Dermis microvascular lymphatic vessel endothelial cell (primary cell): ENCODE measurements around the gene SAMD4A. TPM values are rescaled to one million over a fixed set of nuclear protein-coding genes. Genes with fewer than 3 reads are reported as not detected.

ENCODE experiments used
- DNase-seq, 2 donors: peaks; one replicate each; pipeline versions ENCODE4 v3.0.0 to v3.0.0-alpha.2; 2010; ENCODE audit warnings: low read depth in 2 of 2
- total RNA-seq: library from RNA; depleted of rRNA; stranded (reverse); fragments of >200 nt; gene quantifications from 2 replicates; pipeline ENCODE4 v1.2.1, GENCODE V29; 2014

SAMD4A gene
- total RNA-seq, 1 donor from 2014 or later = 20.8 TPM

DNA sequence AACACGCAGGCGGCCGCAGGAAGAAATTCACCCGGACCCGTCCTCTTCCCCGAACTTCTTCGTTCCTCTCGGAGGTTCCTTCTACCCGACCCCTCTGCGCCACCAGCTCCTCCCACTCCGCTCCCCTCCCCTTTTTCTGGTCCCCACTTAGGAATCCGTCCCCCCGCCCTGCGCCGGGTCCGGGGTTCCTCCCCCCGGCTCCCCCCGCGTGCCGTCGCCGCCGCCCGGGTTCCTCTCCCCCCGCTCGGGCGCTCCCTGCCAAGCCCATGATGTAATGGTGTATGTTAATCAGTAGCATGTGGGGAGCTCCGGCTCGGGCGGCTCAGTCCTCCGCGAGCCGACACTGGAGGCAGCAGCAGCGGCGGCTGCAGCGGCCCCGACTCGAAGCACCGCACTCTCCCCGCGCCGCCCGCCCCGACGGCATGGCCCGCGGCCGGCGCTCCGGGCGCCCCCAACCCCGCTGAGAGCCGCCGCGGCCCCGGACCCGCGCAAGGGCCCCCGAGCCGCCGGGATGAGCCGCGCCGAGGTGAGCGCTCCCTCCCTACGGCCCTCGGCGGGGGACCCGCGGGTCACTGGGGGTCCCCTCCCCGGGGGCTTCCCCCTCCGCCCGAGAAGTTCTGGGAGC is 1.0 kb upstream of the SAMD4A start:
- peak; percentile 76 to 92 for DNase-seq

DNA sequence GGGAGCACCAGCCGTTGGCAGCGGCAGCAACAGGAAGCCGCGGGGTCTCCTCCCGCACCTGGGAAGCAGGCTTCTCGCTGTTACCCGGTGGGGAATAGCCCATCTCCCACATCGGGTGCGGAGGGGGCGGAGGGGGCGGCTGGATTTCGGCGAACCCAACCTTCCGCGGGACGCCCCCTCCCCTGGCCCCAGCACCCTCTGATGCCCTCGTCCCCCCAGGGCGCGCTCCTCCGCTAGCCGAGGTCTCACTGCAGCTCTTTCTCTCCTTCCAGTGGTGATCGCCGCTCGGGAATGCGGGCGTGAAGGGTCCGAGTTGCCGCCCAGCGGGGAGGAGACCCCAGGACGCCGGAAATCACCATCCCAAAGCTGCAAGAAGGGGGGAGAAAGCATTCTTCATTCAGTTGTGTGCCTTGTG is 303 bp downstream of the SAMD4A start:
- DNase-seq = peak in 1 of 2 donors; percentile 19

- DNase-seq = peak in 1 of 2 donors; percentile 50
Measured at GRCh38 chr14:54567639-54568561, 972 bp downstream of the SAMD4A start.

DNA sequence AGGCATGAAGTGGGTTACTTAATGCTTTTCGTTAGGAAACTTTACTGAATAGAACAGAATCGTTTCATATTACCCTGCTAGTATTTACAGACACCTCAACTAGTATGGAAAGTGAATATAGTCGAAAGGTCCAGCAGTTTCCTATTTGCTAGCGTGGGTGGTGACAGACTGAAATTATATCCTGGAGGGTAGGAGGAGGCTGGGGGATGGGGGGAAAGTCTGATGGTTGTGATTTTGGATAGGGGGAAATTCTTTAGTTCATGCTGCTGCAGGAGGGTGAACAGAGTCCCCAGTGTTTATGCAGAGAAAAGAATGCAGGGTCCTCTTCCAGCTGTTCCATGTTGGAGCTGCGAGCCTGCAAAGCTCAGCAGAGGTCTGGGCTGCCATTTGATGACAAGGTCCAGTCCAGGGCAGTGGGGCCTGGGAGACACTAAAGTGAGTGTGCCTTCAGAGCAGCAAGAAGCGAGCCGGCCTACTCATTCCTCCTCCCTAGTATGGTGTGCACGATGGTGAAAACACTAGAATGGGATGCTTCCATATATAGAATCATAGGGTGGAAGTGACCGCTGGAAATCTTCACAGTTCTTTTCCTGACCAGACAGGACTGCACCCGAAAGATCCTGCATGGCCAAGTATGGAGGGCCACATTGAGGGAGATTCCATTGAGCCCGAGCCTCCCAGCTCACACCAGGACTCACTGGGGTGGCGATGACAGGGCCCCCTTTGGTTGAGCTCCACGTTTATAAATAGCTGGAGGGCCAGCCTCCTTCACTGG is 2.1 kb downstream of the SAMD4A start:
- peak in 1 of 2 donors; percentile 46 for DNase-seq

- DNase-seq = no peak
Measured at GRCh38 chr14:54570047-54570446, 3.1 kb downstream of the SAMD4A start.

GRCh38 chr14:54570631-54571415 is 3.9 kb downstream of the SAMD4A start:
- peak in 1 of 2 donors; percentile 73 for DNase-seq

DNA sequence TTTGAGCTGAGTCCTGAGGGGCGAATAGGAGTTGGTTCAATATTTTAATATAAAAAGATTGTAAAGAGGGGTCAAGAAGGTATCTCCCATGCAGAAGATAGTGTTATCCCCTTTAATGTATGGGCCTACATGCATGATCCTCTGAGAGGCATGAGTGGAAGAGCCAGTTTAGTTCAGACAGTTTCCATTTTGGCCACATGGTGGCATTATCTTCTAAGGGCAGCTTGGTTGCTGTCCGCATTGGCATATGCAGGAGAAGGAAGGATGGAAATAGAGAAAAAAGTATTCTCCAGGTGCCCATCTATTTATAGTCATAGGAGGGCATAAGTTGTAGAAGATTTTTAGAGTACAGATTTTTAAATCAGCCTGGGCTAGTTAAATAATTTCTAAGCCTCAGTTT is 5.4 kb downstream of the SAMD4A start:
- DNase-seq = peak in 1 of 2 donors; percentile 57

DNA sequence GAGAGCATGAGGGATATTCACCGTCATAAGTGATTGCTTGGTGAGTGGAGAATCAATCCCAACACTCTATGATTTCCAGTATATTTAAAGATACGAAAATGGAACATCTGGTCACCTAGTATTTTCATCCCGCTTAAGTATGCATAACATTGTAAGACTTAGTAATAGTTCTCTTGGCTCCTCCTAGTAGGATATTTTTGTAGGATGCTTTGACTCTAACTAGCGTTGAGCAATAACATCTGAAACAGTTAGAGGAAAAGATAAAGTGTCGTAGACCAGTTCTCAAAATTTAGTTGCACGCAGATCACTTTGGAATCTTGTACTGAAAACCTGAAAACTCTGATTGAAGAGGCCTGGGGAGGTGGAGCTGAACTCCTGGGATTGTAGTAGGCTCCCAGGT is 7.6 kb downstream of the SAMD4A start:
- DNase-seq = no peak

DNA sequence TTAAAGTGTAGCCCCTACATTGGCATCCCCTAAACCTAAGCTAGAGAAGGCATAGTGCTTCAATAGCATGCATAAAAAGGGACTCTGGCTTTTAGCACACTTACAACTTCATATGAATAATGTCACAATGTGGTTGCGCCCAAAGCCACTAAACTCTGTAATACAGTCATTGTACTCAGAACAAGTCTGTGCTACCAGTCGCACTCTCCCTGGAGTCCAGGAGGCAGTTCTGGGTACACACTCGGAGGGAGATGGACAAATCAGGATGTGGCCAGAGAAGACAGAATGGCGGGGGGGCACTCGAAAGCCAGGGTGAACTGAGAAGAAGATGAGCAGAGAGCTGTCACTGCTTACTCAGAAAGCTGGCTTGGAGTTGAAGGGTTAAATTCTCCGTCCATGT is 10.6 kb downstream of the SAMD4A start:
- no peak for DNase-seq

- peak; percentile 53 to 72 for DNase-seq
Measured at GRCh38 chr14:54577977-54578376, 11.0 kb downstream of the SAMD4A start.

- DNase-seq = peak in 1 of 2 donors; percentile 28
Measured at GRCh38 chr14:54579621-54580020, 12.7 kb downstream of the SAMD4A start.

DNA sequence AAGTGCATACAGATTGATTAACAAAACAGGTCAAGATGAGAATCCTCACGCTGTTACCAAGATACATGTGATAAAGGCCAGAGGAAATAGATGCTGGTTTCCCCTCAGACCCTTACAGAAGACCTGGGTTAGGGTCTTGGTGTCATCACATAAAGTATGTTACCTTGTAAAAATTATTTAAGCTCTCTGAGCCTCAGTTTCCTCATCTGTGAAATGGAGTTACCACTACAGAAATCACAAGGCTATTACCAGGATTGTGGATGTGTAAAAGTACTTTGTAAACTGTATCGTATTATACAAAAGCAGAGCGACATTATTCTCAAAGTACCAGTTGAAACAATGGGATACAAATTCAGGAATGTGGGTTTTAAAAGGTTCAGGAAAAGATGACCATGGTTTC is 14.0 kb downstream of the SAMD4A start:
- no peak for DNase-seq

- no peak for DNase-seq
Measured at GRCh38 chr14:54582334-54582733, 15.4 kb downstream of the SAMD4A start.

DNA sequence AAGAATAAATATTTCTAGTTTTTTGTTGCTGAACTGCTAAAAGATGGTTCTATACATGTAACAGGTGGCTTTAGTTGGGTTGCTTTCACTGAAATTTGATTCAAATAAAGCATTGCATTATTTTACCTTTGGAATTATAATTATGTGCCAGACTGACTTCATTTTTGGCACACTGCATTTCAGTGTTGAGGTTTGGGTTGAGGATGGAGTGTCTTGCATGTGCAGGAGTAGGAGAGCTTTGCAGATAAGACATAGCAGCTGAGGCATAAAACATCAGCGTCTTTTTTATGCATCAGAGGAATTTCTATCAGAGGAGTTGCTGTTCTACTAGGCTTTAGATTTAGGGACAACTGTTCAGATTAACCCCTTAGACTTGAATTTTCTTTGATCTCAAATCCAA is 17.2 kb downstream of the SAMD4A start:
- no peak for DNase-seq

DNA sequence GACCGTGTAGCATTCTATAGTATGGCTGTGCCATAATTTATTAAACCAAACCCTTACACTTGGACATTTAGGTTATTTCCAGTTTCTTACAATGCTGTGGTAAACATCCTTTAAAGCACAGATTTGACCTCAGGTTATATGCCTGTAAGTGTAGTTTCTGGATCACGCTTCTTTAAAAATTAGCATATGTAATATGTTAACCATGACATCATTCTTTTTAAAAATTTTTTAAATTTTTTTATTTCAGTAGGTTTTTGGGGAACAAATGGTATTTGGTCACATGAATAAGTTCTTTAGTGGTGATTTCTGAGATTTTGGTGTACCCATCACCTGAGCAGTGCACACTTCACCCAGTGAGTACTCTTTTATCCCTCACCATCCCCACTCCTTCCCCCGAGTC is 18.3 kb downstream of the SAMD4A start:
- no peak for DNase-seq

GRCh38 chr14:54589076-54589475 is 22.1 kb downstream of the SAMD4A start:
- no peak for DNase-seq

DNA sequence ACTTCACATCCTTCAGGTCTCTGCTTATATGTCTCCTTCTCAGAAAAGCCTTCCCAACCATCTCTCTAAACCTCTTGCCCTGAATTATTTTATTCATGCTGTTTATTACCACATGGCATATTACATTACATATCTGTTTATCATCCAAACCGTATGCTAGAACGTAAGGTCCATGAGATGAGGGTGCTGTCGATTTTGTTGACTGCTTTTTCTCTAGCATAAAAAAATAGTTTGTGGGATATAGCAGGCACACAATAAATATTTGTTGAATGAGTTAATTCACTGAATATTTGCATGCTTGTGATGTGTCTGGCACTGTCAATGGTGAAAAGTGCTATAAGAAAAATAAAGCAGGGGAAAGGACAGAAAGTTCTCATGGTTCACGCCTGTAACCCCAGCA is 22.9 kb downstream of the SAMD4A start:
- DNase-seq = no peak

DNA sequence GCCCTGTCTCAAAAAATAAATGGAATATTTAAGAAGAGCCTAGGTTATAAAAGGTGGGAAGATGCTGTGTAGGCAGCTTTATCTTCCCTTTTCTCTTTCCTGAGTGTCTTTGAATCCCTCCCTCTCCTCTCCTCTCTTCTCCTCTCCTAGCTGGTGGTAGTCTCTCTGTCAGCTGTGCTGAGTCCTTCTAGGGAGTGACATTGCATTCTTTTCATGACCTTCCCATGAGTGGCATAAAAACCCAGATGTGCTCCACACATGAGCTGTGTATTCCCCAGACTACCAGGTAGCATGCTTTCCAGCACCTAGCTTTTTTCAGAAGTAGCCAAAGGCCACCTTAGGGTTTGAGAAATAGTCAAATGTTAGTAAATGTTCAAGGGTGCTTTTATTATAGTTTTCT is 23.6 kb downstream of the SAMD4A start:
- no peak for DNase-seq

DNA sequence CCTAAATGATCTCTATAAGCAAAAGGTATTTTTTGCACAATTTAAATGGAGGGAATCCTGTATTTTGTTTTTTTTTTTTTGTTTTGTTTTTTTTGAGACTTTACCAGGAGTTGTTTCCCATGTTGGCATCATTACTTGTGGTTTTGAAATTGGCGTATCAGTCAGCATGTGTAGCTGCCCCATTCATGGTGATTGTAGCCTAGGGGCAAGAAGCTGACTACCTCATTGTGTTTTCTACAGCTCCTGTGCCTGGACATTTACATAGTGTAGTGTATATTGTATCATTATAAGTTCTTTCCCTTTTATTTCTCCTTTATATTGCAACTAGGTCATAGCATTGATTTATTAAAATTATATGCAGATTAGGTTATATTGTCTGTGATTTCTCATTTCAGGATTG is 24.5 kb downstream of the SAMD4A start:
- no peak for DNase-seq

DNA sequence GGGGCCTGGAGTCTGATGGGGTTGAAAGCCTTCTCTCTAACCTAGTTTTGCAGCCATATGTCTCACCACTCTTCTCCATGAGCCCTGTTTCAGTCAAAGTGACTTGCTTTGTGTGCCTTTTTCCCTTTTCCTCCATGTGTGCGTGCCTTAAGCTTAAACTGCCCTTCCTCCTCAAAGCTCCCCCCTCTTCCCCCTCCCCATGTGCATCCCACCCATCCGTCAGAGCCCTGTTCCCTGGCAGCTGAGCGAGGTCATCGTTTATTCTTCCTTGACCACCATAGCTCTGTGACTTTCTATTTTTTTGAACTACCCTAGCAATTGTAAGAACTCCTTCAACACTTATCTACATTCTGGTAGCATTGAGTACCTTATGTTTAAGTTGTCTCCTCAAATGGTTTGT is 24.9 kb downstream of the SAMD4A start:
- no peak for DNase-seq

GRCh38 chr14:54593860-54594259 is 26.9 kb downstream of the SAMD4A start:
- DNase-seq = peak in 1 of 2 donors; percentile 77
